Effector CD4-positive, alpha-beta T cell (primary cell): ENCODE results near the gene CDHR3.

Experiments used
- DNase-seq: peaks from one replicate; pipeline ENCODE4 v3.0.0-alpha.2; 2020

Gene CDHR3

GRCh38 chr7:106031300-106032035 lies 68.4 kb downstream of the CDHR3 start:
- DNase-seq: no peak

GRCh38 chr7:106032295-106032694 lies 69.2 kb downstream of the CDHR3 start:
- no peak for DNase-seq

- DNase-seq: no peak
Observed at GRCh38 chr7:106033735-106034134, 70.7 kb downstream of the CDHR3 start.

DNA sequence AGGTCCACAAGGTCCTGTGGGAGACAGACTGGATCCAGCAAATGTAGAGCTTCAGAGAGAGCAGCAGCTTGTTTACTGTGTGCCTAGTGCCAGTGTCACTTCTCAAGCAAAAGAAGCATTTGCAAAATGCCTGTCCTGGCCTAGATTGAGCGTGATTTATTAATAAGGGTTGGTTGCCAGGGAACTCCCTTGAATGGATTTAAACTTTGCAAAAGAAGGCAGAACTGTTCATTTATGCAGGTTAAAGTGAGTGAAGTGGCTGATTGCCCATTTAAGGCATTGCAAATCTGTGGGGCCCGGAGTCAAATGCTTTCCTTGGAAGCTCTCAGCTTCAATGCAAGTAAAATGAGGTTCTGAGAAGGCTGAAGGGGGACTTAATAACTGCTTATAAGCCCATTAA lies 71.3 kb downstream of the CDHR3 start:
- no peak for DNase-seq

DNA sequence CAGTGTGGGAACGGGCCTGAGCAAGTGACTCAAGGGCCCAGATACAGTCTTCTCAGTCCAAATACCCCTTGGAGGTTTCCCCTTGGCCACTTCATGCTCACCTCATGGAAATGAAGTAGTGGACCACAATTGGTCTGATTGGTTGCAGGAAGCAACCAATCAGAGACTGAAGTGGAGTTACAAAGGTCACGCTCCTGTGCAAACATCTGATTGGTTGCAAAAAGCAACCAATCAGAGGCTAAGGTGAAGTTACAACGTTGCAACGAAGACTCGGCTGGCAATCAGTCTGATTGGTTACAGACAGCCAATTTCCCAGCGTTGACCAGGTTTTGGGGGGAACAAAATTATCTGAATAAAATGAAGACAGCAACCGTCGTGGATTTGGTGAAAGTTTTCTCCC lies 72.5 kb downstream of the CDHR3 start:
- DNase-seq: no peak

DNA sequence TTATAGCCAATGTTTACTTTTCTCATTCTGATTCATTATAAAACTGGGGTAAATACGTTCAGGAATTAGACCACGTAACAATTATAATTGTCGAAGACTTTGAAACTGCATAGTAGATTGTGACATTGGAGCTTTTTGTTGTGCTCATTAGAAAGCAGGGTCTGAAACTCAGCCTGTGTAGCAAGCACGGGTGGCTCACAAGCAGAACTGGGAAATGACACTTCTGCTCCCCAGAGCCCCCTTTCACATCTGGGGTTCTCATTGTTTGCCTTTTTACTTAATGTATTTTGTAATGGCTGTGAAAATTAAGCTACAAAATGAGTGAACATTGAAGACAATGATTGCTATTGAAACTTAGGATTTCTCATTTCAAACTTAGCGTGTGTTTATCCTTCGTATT lies 72.9 kb downstream of the CDHR3 start:
- DNase-seq: no peak

DNA sequence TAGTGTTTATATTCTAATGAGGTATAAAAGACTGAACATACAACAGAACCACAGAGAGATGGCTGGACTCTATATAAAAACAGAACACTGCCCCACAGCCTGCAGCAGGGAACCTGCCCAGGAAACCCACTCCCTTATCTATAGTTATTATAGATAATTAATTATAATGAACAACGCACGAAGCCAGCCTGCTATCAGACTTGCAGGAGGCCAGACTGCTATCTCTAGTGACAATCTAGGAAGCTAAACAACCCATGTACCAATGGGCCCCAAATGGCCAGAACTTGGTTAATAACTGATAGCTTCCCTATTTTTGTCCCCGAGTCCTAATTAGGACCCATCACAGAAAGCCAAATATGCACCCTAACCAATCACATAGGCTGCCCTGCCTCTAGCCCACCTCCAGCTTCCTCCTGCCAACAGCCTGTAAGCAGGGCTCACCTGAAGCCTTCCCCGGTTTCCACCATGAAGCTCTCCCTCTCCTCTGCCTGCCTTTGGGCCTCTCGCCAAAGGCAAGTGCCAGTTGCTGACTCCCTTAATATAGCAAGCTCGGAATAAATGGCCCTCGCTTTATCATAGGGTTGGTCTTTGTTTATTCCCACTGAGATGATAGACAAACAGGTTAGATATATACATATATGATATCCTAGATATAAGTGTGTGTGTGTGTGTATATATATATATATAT lies 74.6 kb downstream of the CDHR3 start:
- no peak for DNase-seq

- no peak for DNase-seq
Observed at GRCh38 chr7:106038289-106038688, 75.2 kb downstream of the CDHR3 start.

DNA sequence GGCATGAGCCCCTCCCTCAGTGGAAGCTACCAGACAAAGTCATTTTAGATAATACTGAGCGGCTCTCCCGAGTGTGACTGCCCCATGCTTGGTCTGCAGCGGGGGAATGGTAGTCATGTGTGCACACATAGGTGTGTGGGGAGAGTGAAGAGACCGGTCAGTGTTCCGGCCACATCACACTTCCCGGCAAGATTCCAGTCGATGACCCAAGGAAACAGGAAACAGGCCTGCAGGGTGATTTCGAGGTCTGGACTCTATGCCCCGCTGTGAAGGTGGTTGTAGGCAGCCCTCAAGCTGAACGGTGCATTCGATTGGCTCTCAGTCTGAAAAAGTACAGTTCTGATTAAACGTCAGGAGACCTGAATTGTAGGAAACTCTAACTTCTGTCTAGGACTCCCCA lies 75.9 kb downstream of the CDHR3 start:
- DNase-seq: no peak

- no peak for DNase-seq
Observed at GRCh38 chr7:106039486-106040060, 76.5 kb downstream of the CDHR3 start.

DNA sequence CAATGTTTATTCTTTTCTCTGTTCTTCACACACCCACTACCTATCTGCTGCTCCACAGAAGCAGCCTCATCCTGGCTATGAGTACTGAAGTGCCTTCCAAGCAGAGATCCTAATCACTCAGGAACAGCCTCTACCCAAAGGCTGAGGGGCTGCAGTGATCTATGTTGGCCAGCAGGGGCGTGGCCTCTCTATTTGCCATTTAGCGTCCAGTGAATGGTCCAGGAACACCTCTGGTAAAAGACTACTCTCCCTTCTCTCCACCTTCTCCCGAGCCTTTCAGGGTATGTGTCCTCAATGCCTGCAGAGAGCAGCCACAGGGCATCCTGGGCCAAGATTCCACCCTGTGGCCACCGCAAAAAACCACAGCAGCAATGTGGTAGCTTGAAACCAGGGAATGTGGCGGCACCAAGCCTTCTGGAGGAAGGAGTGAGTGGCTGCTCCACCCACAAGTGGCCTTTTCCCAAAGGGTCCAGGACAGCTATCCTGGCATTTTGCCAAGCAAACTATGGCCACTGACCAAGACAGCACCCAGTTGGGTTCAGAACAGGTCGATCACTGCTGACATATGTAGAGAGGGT lies 78.2 kb downstream of the CDHR3 start:
- no peak for DNase-seq

- no peak for DNase-seq
Observed at GRCh38 chr7:106042196-106042611, 79.1 kb downstream of the CDHR3 start.

GRCh38 chr7:106045139-106045538 lies 82.1 kb downstream of the CDHR3 start:
- no peak for DNase-seq

- no peak for DNase-seq
Observed at GRCh38 chr7:106045586-106045985, 82.5 kb downstream of the CDHR3 start.

DNA sequence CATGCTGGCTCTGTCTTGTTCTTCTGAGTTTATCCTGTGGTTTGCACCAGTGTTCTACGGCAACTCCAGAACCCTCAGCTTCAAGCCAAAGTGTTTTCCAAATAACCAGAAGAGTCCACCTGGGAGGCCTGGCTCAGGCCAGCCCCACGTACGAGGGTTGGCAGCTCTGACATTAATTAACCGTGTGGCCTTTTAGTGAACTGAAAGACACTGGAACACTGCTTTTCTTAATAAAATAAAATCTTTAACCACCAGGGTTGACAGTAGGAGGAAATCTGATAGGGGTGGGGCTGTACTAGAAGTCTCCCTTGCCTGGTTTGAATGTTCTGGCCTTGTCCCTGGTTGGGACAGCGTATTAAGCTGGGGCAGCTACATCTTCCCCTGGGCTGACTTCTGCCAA lies 84.1 kb downstream of the CDHR3 start:
- DNase-seq: no peak

GRCh38 chr7:106047818-106048705 lies 85.0 kb downstream of the CDHR3 start:
- no peak for DNase-seq

- no peak for DNase-seq
Observed at GRCh38 chr7:106048706-106049020, 85.6 kb downstream of the CDHR3 start.

DNA sequence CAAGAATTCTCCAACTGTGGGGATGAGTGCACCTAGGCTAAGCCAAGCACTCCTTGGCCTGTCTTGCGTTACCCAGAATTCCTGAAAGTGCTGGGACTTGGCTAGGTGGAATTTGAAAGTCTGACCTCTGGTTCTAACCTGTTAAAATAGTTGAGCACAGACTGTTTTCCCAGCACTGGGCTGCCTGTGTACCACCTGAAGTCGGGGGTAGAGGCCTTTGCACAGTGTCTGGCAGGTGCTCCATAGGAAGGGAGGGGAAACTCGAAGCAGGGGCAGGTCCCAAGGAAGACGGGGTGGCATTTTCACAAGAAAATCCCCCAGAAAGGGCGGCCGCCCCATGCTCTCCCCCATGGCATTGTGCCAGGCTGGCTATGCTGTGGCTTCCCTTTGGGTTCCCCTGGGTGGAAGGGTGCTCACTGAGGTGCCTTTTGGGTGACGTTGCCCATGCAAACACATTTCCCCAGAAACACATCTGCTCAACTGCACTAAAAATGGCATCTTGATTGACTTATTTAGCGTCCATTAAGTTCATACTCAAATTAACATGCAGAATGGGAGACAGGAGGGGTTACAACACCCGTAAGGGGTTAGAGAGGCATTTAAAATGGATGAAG lies 86.2 kb downstream of the CDHR3 start:
- no peak for DNase-seq

- DNase-seq: no peak
Observed at GRCh38 chr7:106050002-106050745, 87.1 kb downstream of the CDHR3 start.

GRCh38 chr7:106050746-106051117 lies 87.7 kb downstream of the CDHR3 start:
- no peak for DNase-seq

DNA sequence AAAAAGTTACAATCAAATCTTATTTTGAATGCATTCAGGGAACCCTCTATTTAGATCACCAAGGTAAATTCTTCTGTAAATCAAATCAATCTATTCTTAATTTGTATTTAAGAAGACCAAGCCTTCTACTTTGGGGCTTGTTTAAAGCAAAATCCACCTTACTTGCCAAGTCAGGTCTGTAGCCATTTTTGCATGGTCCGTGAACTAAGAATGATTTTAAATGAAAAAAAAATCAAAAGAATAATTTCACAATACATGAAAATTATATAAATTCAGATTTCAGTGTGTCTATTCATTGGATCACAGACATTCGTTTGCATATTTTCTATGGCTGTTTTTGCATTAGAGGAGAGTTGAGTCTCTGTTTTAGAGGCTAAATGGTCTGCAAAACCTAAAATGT lies 89.6 kb downstream of the CDHR3 start:
- no peak for DNase-seq

GRCh38 chr7:106053109-106053508 lies 90.0 kb downstream of the CDHR3 start:
- no peak for DNase-seq
